ENCODE results near the gene KANSL2. TPM values are rescaled to one million over a fixed set of nuclear protein-coding genes. Genes with fewer than 3 reads are reported as not detected.
"Not testable (repeated sequence)": the region's sequence is repeated elsewhere in the genome, so short reads cannot be mapped to it uniquely, and the experiment has no call there.

The KANSL2 gene
- total RNA-seq, 1 donor from 2014 or later = 54.8 TPM

DNA sequence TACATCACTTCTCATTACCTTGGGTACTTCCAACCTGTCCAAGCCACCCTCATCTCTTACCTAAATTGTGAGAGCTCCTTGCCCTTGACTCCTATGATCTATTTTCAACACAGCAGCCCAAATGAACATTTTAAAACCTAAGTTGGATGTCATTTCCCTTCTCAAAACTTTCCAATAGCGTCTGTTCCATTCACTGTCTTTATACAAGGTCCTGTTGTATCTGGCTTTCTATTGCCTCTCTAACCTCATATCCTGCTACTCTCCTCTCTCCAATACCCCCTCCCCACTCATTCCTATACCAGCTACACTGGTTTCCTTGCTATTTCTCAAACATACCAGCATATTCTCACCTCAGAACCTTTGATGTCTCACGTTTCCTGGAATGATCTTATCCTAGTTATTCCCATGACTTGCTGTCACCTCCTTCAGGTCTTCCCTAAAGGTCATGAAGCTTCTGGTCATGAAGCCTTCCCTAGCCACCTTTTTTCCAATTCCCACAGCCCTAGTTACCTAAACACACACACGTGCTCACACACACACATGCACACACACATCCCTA is 4.1 kb upstream of the KANSL2 start:
- DNase-seq (ENCODE audit: low read depth) = no peak

DNA sequence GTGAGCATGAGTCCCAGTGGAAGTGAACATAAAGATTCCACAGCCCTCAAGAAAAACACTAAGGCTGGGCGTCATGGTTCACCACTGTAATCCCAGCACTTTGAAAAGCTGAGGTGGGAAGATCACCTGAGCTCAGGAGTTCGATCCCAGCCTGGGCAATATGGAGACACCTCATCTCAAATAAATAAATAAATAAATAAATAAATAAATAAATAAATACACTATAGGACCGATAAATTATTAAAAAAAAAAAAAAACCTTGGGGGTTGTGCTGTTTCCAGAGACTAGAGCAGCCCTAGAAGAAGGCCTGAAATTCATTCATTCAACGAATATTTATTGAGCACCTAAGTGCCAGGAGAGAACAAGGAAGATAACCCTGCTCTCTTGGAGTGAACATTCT is 1.5 kb upstream of the KANSL2 start:
- DNase-seq (ENCODE audit: low read depth) = no peak

DNA sequence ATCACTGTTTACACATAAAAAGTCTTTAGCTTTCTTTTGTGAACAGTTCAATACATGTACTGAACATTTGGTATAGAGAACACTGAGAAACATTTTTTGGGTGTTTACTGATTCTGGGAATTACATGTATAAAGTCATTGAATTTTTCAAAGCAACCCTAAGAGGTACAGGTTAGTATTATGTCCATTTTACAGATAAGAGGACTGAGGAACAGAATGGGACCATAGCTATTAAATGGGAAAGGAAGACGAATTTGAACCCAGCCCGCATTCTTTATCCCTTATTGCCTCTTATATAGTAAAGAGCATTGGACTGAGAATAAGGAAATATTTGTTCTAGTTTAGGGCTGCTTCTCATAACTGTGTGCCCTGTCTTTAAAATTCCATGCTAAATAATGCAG is 889 bp upstream of the KANSL2 start:
- no peak for DNase-seq (ENCODE audit: low read depth)

DNA sequence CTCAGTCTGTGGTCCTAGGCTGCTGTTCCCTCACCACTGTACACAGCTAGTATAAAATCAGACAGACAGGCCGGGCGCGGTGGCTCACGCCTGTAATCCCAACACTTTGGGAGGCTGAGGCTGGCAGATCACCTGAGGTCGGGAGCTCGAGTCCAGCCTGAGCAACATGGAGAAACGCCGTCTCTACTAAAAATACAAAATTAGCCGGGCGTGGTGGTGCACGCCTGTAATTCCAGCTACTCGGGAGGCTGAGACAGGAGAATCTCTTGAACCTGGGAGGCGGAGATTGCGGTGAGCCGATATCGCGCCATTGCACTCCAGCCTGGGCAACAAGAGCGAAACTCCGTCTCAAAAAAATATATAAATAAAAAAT is 481 bp upstream of the KANSL2 start:
- DNase-seq (ENCODE audit: low read depth) = not testable (repeated sequence)

DNA sequence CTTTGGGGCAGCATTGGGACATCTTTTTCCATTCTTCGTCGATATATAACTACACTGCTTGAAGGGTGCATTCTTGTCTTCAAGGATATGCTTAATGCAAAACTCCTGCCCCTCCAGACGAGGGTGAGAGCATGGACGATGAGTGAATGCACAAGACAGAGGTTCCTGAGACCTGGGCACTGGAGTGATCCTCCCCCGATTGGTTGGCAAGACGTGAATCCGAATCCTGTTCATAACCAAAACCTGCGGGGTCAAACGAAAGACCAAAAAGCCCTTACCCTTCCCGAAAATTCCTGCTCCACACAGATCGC is 684 bp downstream of the KANSL2 start:
- no peak for DNase-seq (ENCODE audit: low read depth)

DNA sequence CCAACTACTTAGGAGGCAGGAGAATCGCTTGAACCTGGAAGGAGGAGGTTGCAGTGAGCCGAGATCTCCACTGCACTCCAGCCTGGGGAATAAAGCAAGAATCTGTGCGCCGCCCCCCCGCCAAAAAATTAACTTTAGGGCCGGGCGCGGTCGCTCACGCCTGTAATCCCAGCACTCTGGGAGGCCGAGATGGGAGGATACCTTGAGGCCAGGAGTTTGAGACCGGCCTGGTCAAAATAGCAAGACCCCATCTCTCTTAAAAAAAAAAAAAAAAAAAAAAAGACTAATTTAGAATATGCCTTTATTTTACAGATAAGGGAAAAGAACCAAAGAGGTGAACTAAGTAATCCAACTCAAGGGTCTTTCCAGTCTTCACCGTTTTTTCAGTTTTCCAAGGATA is 1.2 kb downstream of the KANSL2 start:
- no peak for DNase-seq (ENCODE audit: low read depth)

DNA sequence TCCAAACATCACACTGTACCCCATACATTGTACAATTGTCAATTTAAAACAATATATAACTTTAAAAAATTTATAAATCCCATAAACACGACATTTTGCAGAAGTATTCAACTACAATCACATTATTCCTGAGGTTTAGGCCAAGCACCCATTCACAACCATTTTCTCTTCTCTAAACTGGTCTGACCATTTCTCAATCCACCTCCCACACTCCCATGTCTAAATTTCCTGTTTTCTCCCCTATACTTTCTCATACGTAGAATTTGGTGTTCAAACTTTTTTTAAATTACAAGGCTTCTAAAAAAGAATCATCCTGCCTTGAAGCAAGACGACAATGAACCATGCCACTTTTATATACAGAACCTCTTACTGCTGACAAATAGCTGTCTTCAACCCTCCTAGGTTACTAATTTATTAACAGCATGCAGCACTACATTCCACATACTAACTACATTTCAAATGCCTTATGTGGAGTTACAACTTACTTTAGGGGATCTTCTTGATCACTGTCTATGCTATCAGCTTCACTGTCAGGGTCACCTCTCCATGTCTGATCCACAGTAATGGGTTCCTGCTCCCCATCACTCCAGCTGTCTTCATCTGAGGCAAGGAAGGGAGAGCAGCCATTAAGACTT is 3.4 kb downstream of the KANSL2 start:
- no peak for DNase-seq (ENCODE audit: low read depth)

DNA sequence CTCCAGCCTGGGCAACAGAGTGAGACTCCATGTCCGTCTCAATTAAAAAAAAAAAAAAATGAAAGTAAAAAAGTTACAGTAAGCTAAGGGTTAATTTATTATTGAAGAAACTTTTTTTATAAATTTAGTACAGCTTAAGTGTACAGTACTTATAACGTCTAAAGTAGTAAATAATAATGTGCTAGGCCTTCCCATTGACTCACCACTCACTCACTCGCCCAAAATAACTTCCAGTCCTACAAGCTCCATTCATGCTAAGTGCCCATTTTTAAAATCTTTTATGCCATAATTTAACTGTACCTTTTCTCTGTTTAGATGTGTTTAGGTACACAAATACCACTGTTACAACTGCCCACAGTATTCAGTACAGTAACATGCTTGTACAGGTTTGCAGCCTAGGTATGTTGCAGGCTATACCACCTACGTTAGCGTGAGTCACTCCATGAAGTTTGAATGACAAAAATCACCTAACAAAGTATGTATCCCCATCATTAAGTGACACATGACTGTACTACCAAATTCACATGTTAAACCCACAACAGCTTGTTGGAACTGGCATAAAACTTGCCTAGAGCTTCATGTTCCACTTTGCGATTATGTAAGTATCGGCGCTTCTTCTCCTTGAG is 10.7 kb downstream of the KANSL2 start:
- DNase-seq (ENCODE audit: low read depth) = peak; percentile 41

DNA sequence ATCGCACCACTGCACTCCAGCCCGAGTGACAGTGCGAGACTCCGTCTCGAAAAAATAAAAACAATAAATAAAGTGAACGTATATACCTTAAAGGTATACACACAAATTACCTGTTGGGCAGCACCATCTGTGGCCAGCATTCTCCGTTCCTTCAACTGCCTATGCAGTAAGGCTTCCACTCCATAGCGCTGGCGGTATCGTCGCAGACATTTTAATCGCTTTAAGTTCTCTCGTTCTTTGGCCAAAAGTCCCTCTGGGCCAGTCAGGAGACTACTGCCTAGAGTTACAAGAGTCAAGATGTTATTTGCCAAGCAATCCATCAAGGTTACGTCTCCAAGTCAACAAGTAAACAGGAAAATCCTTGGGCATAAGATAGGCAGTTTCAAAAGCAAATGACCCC is 13.0 kb downstream of the KANSL2 start:
- DNase-seq (ENCODE audit: low read depth) = no peak

DNA sequence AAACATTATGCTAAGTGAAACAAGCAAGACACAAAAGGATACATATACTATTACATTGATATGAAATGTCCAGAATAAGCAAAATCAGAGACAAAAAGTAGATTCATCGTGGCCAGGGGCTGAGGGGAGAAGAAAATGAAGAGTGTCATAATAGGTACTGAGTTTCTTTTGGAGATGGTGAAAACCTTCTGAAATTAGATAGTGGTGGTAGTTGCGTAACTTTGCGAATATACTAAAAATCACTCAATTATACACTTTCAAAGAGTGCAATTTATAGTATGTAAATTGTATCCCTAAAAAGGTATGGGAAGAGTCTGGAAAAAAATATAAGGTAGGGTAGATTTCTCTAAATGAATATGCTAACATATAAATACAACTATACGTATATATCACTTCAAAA is 22.2 kb downstream of the KANSL2 start:
- no peak for DNase-seq (ENCODE audit: low read depth)

DNA sequence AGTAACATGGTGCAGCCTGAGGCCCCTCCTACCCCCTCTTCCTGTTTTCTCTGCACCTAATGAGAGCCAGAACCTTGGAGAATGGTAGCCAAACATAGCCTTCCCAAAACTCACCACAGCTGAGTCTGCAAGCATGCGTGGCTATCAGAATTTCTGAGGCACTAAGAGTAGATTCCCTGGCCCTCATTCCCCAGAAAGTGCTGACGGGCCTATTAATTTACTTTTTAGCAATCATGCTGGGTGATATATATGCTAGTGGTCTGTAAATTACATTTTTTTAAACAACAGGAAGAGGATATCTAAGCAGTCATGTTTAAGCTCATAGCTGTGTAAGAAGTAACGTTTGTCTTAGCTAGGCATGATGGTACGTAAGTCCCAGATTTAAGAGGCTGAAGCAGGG is 30.4 kb downstream of the KANSL2 start:
- DNase-seq (ENCODE audit: low read depth) = no peak

DNA sequence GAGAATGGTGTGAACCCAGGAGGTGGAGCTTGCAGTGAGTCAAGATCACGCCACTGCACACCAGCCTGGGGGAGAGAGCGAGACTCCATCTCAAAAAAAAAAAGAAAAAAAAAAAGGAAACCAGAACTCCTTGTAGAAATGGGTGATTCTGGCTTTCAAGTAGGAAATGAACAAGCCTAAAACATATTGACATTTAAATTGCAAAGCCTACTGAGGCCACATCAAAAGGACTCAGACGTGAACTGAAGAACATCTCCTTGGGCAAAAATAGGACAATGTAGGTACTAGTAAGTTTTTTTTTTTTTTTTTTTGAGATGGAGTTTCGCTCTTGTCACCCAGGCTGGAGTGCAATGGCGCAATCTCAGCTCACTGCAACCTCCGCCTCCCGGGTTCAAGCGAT is 36.7 kb downstream of the KANSL2 start:
- DNase-seq (ENCODE audit: low read depth) = not testable (repeated sequence)

DNA sequence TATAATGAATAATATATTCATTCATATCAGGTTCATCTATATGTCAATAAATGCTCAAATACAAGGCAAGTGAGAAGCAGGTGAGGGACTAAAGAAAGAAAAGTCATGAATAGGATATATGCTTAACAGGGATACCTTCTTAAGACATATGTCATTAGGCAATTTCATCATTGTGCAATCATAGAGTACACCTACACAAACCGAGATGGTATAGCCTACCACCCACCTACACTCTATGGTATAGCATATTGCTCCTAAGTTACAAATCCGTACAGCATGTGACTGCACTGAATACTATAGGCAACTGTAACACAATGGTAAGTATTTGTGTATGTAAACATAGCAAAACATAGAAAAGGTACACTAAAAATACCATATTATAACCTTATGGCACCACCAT is 39.0 kb downstream of the KANSL2 start:
- no peak for DNase-seq (ENCODE audit: low read depth)

DNA sequence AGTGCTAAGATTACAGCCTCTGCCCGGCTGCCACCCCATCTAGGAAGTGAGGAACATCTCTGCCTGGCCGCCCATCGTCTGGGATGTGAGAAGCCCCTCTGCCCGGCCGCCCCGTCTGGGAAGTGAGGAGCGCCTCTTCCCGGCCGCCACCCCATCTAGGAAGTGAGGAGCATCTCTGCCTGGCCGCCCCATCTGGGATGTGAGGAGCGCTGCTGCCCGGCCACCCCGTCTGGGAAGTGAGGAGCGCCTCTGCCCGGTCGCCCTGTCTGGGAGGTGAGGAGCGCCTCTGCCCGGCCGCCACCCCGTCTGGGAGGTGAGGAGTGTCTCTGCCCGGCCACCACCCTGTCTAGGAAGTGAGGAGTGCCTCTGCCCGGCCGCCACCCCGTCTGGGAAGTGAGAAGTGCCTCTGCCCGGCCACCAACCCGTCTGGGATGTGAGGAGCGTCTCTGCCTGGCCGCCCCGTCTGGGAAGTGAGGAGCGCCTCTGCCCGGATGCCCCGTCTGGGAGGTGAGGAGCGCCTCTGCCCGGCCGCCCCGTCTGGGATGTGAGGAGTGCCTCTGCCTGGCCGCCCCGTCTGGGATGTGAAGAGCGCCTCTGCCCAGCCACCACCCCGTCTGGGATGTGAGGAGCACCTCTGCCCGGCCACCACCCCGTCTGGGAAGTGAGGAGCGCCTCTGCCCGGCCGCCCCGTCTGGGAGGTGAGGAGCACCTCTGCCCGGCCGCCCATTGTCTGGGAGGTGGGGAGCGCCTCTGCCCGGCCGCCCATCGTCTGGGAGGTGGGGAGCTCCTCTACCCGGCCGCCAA is 40.1 kb downstream of the KANSL2 start:
- not testable (repeated sequence) for DNase-seq (ENCODE audit: low read depth)

DNA sequence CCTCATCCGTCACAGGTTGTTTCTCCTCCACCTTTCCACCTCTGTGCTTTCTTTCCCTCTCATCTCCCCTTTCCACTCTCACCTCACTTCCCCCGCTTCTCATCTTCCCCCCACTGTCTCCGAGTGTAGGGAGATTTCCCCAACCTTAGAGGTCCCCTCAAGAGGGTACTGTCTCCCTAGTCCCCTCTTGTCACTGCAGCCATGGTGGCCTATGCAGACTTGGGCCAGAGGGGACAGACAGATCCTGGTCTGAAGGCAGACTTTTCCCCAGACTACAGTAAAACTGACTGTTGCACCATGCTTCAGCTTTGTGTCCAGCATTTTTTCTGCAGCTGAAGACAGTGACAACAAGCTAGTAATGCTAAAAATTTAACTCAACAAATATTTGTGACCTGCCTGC is 41.2 kb downstream of the KANSL2 start:
- no peak for DNase-seq (ENCODE audit: low read depth)

DNA sequence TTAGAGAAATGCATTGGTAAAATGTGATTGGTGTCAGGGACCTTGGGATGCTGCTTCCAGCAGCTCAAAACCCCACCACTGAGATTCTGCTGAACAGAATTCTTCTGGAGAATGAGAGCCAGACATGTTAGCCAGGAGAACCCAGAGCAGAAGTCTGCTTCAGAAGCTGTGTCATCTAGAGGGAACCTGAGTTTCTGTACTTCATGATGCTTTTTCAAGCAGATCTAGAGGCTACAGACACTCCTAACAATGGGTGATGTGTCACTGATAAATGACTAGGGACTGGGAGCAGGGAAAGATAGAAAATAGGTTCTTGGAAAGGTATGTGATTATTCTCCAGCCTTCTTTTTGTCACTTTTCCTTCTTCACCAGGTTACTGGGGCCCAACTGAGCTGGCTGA is 41.6 kb downstream of the KANSL2 start:
- no peak for DNase-seq (ENCODE audit: low read depth)

DNA sequence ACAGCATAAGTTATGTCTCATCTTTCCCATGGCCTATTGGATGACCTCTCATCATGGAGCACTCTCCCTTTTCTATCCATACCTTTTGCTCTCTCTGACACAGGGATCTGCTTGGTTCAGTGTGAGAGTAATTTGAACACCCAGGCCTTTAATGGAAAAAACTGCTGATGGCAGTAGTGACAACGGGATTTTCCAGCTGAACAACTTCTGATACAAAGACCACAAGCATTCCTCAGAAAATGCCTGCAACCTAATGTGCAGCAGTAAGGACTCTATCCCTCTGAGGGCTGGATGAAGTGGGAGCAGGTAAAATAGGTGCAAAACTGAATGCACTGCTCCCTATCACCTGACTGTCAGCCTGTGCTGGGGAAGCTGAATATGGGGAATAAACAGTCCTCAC is 51.0 kb downstream of the KANSL2 start:
- no peak for DNase-seq (ENCODE audit: low read depth)

DNA sequence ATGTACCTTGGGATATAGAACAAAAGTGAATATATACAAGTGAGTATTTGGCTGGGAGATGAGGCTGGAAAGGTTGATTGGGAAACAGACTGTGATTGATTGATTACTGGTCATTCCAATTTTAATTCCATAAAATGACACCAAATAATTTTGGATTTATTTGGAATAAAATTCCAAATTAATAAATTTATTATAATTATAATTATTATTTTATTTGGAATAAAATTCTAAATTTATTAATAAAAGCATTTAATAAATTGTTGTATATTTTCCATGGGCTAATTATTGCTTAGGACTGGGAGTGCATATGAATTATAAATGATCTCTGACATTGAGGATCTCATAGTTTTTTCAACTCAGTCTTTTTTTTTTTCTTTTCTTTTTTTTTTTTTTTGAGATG is 51.7 kb downstream of the KANSL2 start:
- no peak for DNase-seq (ENCODE audit: low read depth)

DNA sequence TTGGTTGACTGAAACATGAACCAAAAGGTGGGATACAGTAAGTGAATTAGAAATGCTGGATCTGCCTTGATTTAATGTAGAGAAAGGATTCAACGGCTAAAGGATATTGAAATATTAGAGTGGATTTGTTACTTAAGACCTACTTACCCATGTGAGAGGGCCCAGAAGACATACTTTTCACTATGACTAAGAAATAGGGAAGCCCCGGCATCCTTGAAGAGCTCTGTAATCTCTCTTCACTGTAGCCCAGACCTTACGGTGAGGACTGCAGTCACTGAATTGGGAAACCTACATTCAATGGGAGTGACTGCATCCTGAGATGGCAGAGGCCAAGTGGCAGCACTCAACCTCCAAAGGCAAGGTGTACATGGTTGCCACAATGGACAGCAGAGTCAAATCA is 52.5 kb downstream of the KANSL2 start:
- DNase-seq (ENCODE audit: low read depth) = no peak

DNA sequence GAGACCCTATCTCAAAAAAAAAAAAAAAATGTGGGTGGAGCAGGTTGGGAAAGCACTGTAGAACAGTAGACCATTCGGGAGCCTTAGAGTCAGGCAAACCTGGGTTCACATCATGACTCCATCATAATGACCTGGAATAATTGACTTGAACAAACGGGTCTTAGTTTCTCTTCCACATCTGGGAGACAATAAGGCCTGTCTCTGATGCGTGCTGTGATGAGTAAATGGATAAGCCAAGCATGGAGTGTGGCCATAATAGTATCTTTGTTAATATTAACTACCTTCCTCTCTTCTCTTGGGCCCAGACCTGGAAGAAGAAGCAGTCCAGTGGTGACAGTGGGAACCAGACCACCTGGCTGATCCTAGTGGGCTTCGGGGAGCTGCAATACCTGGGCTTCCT is 54.5 kb downstream of the KANSL2 start:
- no peak for DNase-seq (ENCODE audit: low read depth)

DNA sequence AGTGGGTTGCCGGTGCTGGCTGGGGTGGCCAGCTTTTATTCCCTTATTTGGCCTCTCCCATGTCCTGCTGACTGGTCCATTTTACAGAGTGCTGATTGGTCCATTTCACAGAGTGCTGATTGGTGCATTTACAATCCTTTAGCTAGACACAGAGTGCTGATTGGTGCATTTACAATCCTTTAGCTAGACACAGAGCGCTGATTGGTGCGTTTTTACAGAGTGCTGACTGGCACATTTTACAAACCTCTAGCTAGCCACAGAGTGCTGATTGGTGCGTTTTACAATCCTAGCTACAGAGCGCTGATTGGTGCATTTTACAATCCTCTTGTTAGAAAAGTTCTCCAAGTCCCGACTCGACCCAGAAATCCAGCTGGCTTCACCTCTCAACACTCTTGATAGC is 59.0 kb downstream of the KANSL2 start:
- DNase-seq (ENCODE audit: low read depth) = not testable (repeated sequence)

DNA sequence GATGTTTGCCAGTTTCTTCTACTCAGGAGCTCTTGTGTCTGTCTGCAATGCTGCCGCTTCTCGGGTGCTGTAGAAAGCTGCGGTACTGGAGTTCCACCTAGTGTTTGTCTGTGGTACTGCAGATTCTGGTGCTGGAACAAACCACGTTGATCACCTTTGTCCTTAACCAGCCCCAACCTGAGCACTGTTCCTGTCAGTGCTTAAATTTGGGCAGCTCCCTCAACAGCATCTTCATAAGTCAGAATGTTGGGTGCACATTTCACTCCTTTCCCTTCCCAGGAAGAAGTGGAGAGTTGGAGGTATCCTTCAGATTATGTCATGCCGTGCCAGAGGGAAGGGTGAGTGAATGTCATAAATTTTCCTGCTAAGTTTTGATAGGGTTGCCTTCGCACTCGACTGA is 63.5 kb downstream of the KANSL2 start:
- DNase-seq (ENCODE audit: low read depth) = peak; percentile 75

DNA sequence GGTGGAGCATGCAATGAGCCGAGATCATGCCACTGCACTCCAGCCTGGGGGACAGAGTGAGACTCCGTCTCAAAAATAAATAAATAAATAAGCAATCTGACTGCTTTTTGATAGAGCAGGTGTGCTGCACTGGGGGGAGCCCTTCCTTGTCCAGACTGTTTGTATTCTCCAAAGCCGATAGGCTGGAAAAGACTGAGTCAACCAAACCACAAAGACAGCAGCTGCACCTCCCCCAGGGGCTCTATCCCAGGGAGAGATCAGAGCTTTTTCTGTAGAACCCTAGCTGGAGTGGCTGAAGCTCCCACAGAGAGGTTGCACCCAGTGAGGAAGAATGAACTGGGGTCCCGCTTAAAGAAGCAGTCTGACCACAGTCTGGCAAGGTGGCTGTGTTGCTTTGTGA is 66.4 kb downstream of the KANSL2 start:
- DNase-seq (ENCODE audit: low read depth) = peak; percentile 65
